Fibroblast of skin of scalp (primary cell): ENCODE data around the gene ANKS1A.

Source experiments
- DNase-seq: peaks from one replicate; pipeline ENCODE4 v3.0.0-alpha.2; 2013

Gene ANKS1A

DNA sequence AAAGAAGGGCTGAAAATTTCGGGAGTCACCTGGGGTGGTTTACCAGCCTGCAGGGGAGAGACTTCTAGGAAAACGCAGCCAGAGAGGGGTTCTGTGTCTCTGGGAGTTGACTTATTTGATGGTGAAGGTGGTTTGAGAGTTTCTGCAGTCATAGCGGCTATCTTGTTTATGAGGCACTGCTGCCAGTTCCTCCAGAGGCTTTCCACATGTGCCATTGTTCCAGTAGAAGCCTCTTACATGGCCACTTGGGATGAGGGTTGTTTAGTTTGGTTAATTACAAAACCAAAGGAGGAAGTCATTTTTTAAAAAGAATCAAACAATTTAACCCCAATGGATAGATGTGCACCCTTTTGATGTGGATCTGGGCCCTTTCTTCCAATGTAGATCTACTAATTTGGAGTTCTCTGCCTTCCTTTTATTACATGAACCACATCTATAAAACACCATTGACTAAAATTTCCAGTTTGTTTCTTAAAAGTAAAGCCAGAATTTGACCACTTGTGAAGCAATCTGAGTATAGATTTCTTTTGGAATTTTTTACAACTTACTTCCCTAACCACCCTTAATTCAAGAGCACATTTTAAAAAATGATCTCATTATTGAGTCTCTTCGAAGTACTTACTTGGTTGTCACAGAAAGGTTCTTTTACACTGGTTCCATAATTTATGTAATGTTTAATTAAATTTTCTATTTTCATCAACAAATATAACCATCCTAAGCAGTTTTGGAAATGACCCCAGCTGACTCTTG is 154.5 kb downstream of the ANKS1A start:
- no peak for DNase-seq

DNA sequence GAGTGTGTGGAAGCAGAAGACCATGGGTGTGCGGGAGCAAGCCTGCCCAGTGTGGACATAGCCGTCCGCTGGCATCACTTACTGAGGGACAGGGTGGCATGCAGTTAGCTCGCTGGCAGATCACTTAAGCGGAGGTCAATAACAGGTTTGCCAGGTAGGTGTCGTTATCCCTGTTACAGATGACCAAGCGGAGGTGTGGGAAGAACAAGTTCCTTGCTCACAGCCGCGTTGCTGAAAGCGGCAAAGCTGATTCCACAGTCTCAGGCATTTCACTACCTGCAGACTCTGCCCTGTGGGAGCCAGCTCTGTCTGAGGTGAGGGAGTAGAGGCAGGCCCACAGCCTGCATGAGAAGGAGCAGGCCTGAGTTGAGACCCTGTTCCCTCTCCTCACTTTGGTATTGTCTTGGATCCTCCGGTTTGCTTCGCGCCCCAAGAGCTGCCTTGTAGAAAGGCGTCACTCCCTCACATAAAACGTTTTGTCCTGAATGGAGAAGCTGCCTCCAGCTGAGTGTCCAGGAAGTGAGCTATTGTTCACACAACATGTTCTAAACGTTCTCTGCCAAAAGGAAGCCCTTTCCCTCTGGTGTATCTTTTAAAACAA is 155.2 kb downstream of the ANKS1A start:
- no peak for DNase-seq

DNA sequence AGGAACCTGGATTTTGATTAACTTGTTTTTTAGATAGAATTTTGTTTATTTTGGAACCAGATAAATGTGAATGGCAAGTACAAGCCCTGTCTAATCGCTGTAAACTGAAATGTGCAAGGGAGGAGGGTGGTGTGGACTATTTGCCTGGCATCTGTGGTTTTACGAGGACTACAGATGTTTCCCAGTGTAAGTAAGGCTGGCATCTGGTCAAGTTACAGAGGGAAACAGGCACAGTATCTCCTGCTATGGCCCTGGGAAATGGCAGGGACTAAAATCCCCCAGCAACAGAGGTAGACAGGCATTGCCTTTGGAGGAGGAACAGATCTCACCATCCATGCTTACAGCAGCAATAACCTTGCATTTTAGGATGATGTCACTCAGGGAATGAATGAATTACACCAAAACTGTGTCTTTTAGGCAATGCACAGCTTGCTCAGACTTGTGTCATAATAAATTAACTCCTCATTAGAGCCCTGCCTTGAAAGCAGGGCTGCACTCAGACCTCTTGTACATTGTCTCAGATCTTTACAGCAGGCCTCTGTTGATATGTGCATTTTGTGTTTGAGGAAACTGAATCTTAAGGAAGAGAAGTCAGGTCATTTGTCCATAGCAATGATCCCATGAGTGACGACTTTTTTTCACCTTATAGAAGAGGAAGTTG is 155.8 kb downstream of the ANKS1A start:
- DNase-seq, result no peak

DNA sequence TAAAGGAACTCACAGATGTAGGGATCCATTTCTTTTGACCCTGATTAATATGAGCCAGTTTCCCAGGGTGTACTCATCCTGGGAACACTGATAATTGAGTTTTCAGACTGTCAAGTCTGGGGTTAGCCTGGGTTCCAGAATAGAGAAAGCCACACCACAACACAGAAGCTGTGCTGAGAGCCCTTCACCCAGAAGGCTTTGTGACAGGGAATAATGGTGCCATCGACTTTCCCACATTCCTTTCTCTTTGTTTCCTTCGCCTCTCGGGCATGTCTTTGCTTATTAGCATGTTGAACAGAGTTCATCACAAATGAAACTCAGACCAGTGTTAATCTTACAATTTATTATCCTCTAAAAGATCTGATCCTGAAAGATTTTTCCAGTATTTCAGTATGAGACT is 157.0 kb downstream of the ANKS1A start:
- DNase-seq, result no peak

DNA sequence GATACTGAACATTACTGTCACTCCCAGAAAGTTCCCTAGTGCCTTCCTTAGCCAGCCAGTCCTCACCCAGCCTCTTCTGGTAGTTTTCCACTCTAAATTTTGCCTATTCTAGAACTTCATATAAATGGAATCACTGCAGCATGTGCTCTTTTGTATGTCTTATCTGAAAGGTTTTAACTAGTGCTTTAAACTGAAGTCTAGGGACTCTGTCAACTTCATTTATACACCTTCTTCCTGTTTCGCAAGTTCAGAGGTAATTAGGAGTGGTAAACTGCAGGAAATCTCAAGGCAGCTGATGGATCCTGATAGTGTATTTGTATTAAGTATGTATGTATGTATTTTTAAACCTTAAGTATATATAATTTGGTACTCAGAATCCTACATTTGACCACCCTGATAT is 157.8 kb downstream of the ANKS1A start:
- no peak for DNase-seq

DNA sequence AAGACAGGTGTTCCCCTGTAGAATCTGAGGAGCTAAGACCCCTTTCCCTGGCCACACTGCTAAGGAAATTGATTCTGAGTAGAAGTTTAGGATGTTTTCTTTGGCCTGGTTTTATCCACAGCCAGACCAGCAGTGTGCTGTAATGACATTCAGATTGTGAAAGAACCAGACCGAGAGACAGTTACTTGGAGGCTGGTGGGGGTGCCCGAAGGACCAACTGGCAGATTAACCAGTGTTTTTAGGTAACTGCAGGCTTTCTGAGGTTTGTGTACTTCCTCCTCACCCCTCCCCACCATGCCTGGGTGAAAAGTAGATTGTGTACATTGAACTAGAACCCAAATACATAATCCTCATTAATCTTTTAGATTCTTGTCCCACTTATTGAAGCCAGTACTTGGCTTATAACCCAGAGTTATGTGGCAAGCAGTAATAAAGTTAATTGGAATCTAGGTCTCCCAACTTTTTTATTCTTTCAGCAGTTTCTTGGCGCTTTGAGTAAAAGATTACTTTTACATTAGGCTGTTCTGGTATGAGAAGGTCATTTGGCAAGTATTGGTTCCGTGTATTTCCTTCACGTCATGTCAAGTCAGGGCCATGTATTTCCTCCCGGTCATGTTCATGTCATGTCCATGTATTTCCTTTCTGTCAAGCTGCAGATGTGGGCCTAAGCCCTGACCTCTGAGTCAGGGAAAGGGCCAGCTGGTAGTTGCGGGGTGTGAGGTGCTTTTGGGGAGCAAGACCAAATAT is 158.4 kb downstream of the ANKS1A start:
- DNase-seq, result peak; percentile 58

DNA sequence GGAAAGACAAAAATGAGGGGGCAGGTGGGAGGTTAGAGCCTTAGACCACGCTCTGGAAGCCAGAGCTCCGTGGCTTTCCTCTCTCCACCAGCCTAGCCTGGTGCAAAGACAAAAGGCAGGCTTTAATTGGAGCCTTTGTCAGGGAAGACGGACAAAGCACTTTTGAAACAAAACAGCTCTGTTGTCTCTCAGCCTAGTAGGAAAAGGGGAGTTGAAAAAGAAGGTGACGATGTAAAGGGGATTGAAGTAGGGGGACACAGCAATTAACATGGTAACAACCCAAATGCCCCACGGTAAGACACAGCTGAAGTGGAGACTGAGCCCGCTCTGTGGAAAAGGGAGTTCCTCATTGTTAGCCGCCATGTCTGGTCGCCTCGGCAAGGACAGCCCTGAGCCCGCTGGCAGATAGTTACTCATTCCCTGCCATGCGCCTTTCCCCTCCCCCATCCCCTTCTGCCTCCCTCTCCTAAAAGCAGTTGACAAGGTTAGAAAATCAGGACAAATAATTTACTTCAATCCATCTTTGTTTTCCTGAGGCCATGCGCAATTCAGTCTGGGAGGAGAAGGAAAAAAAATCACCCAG is 159.1 kb downstream of the ANKS1A start:
- peak; percentile 44 for DNase-seq

DNA sequence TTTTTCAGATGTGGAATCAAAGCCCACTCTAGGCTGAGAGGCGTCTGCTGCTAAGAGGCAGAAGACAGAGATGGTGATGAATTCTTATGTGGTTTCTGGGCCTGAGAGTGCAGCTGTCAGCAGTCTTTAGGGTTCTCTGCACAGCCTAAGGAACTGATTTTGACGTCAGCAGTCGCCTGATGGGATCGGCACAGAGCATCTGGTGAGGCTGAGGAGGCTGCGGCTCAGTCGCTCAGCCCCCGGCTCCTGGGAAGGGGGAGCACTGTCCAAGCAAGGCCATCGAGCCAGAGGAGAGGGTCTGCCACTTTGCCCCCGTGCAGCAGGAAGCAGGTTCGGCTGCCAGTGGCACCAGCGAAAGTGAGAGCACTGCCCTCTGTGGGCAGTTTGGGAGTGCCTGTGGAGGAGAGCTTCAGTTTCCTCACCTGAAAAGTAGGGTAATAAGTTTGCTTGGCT is 159.6 kb downstream of the ANKS1A start:
- peak; percentile 82 for DNase-seq

DNA sequence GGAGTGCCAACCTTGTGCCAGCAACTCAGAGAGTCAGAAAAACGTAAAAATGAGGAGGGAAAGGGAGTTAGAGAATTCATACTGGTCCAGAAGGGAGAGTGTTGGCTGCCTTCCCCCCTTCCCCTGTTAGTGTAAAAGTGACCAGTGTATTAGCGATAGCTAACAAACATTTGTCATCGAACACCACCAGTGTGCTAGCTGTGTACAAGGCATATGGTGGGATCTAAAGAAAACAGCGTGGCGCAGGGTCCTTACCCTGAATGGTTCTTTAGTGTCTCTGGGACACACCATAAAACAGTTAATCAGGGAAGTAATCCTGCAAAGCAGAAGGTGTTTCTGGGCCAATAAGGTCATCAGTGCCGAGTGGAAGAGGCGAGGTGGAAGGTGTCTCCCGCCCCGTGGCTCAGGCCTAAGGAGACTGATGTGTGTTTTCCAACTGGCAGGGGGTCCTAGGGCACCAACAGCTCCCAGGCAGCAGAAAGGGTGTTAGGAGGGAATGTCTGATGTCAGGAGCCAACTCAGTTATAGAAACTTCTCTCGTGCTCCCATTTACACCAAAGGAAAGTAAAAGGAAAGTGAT is 160.2 kb downstream of the ANKS1A start:
- no peak for DNase-seq

DNA sequence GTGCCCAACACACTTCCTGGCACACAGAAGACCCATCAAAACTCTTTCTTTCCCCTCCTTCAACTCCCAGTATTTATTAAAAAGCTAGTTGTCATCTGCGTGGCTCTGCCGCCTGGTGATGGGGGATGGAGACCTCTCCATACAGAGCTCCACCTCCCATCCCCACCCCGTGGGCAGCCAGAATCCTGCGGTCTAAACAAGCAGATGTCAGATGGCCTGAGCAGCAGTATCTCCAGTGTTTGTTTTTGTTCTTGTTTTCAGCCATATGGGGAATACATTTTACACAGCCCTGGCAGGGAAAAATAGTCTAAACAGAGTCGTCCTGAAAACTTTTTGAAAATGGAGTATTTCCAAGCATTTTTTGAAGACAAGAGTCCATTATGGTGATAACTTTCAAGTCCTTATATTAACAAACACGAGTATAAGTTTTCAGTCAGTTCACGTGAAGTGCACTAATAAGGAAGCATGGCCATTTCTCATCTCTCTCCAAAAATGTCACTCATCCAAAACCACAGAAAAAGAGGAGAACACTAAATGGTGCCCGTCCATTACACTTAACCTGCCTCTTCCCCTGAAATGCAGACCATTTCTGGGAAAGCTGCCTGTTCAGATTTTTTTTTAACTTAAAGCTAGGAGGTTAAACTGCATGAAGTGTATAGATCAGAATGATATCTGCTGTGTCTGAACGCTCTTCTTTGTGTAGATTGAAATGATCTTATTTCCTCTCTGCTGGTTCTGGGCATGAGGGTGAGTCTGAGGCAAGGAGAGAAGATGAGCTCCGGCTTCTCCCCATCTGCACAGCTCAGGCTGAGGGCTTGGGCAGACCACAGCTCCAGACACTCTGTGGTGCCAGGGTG is 161.1 kb downstream of the ANKS1A start:
- peak; percentile 79 for DNase-seq

DNA sequence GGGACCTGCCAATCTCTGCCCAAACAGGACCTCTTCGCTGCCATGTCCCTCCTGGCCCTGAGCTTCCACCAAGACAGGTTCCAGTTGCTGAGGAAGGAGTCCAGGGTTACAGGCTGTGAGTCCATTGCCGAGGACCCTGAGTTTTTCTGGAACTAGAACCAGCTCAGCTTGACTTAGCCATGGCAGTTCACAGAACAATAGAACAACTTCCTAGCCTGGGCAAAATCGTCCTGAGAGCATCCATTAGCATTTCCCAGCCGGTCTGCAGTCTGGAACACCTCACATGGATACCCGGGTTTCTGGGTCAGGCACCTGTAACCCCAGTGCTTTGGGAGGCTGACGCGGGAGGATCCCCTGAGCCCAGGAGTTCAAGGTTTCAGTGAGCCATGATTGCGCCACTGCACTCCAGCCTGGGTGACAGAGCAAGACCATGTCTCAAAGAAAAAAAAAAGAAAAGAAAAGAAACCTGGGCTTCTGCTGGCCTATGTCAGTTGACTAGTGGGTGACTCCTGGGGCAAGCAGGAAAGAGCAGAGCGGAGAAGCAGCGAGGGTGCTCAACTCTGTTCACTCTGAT is 161.8 kb downstream of the ANKS1A start:
- no peak for DNase-seq

DNA sequence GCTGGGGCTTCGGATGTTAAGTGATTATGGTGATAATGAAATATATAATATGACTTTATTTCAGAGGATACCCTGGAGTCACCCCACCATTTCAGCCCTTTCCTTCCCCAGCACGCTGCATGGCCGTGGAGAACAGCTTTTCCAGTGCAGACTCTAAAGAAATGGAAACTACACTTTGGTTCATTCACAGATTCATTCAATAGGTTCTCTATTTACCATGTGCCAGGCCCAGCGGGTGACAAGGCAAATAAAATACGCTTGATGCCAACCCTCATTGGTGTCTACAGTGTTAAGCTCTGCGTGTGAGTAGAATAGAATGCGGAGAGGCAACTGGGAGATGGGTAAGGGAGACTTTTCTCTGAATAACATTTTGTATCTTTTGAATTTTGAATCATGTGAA is 162.3 kb downstream of the ANKS1A start:
- no peak for DNase-seq

DNA sequence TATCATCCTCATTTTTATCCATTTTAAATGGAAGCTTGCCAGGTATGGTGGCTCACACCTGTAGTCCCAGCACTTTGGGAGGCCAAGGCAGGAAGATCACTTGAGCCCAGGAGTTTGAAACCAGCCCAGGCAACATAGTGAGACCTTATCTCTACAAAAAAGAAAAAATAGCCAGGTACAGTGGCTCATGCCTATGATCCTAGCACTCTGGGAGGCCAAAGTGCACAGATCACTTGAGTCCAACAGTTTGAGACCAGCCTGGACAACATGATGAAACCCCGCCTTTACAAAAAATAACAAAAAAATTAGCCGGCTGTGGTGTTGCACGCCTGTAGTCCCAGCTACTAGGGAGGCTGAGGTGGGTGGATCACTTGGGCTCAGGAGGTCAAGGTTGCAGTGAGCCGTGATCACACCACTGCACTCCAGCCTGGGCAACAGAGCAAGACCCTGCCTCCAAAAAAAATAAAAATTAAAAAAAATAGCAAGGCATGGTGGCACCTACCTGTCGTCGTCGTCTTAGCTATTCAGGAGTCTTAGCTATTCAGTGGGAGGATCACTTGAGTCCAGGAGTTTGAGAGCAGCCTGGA is 163.0 kb downstream of the ANKS1A start:
- DNase-seq, result no peak

DNA sequence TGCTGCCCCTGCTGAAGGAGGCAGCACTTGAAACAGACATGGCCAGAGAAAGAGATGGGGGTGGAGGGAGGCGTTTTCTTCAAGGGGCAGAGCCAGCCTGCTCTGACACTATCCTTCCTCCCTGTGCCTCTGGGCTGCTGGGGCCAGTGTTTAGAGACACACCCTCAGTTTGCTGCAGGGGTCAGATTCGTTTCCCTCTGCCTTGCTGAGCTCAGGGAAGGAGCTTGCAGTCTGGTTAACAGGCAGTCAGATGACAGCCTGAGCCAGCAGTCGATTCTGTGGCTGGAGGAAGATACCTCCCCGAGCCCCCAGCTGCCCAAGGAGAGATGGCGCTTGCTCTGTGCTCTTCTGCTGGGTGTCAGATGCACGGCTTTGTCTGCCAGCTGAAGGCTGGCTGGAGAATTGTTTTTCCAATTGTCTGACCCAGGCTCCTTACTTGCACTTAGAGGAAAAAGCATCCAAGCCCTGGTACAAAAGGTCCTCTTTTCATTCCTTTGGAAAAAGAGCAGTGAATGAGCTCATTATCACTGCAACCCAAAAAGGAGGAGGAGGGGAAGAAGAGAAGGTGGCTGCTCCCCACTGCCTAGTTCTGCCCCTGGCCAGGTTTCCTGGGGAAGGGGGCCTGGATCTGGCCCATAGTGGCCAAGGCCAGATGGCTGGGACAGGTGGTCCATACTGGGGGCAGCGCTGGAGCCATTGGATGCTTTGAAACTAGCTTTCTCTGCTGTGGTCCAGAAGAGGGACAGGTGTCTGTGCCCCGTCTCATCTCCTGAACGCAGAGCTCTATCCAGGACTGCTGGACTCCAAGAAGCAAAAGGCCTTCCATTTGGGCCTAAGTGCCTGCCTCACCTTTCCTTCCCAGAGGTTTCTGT is 163.9 kb downstream of the ANKS1A start:
- DNase-seq, result no peak

DNA sequence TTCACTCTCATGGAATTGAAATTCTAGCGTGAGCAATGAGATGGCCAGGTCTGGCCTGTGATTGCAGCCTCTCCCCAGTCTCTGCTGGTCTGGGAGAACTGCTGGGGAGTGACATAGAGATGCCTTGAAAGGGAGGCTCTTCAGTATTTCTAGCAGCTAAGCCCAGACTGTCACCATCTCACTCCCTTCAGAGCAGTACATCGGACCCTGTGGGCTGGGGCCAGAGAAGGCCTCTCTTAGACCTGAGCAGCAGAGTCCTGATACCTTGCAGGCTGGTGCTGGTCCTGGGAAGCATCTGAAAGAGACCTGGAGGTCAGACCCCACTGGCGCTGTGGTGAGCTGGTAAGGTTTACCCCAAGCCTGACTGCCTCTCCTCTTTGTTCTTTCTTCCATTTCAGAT is 164.6 kb downstream of the ANKS1A start:
- DNase-seq, result no peak

DNA sequence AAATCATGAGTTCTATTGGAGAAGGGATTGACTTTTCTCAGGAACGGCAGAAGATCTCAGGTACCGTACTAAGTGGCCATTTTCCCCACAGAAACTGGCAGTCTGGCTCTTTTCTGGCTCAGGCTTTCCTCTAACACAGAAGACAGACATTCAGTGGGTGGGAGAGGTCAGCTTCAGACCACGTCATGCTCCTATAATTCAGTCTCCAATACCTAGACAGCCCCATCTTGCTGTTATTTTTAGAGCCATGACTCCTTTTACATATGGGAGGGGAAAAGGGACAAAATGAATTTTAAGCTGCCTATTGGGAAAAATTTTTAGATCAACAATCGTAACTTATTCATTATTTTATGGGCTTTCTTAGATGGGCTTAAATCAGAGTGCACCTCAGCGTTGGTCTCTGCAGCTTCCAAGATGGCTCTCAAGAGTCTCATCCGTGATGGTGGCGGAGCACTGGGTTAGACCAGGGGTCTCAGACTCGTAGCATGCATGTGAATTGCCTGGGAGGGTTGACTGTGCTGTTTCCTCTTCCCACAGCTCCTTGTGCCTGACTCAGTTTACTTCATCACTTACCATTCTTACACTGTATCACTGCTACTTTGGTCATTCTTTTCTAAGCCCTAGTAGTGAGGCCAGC is 165.2 kb downstream of the ANKS1A start:
- DNase-seq, result no peak

DNA sequence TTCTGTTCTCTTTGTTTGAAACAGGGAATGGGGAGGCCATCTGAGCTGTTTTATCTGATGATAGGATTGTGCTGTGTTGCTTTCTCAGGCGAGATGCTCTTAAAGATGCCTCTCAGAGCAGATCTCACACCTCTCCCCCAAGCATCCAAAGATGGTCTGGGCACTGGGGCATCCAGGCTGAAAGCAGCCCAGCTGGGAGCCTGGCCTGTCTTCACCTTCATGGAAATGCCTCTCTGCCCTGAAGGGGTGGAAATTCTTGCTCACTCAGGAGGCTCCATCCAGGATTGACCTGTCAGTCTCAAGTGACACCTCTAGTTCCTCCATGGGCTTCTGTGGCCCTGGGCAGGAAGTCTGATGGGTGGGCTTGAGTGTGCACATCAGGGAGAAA is 165.7 kb downstream of the ANKS1A start:
- DNase-seq, result no peak

DNA sequence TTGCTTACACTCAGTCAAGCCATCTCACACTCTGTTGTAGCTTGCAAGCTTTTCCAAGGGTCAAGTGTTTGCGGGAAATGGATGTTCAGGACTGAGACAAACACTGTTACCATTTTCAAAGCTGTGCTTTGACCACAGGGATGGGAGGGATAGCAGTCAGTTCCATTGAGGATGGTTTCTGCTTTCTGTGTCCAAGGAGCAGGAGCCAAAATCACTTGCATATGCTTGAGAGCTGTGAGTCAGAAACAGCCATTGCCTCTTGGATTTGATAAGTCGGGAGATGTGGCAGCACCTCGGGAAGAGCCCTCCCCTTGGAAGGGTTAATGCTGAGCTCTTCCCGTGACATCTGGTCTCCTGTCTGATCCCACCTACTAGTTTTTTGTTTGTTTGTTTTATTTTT is 166.8 kb downstream of the ANKS1A start:
- DNase-seq, result no peak

DNA sequence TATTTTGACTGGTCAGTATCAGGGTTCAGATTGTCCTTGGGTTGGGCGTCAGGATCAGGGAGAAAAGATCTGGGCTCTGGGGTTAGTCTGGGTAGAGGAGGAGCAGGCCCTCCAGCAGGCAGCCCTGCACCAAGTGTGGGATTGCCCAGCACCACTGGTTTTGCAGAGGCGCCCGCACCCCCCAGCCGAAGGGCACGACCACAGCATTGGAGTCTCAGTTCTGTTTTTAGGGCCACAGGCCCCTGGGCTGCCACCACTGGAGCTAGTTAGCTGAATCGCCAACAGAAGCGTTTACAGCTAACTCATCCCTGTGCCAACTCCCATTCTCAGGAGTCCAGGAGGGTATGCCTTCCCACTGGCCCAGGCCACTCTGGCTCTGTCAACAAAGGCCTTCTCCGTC is 167.9 kb downstream of the ANKS1A start:
- DNase-seq, result no peak
